Epithelial cell of esophagus (primary cell): ENCODE data around the gene PAX6.

Experiments used
- DNase-seq: peaks from one replicate; pipeline ENCODE4 v3.0.0; 2010; ENCODE audit warnings: low read depth
- H3K4me3 ChIP-seq: 2 replicates; pipeline ENCODE4 v1.5.1; 2011; ENCODE audit warnings: mild to moderate bottlenecking, low read length, control low read depth
- TF ChIP-seq, protein P1 (sequence below): IDR thresholded peaks from 2 replicates; pipeline ENCODE4 v1.5.1; 2011; ENCODE audit warnings: low read depth, mild to moderate bottlenecking, low read length, control low read depth, inconsistent platforms; ENCODE audit not compliant: insufficient read depth; ENCODE audit errors: missing control alignments

Gene PAX6

DNA sequence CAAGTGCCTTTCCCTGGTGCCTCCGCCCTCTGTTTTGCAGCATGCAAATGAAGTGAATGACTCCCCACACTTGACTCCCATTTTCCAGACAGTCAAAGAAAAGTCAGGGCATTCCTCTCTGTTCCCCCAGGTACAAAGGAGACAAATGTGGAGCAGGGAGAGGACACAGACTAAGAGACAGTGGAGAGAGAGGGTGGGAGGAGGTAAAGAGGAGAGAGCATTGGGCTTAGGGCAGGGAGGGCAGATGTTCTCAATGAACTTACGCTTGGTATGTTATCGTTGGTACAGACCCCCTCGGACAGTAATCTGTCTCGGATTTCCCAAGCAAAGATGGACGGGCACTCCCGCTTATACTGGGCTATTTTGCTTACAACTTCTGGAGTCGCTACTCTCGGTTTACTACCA is 9.8 kb downstream of the PAX6 start:
- TF ChIP-seq, protein P1, sequence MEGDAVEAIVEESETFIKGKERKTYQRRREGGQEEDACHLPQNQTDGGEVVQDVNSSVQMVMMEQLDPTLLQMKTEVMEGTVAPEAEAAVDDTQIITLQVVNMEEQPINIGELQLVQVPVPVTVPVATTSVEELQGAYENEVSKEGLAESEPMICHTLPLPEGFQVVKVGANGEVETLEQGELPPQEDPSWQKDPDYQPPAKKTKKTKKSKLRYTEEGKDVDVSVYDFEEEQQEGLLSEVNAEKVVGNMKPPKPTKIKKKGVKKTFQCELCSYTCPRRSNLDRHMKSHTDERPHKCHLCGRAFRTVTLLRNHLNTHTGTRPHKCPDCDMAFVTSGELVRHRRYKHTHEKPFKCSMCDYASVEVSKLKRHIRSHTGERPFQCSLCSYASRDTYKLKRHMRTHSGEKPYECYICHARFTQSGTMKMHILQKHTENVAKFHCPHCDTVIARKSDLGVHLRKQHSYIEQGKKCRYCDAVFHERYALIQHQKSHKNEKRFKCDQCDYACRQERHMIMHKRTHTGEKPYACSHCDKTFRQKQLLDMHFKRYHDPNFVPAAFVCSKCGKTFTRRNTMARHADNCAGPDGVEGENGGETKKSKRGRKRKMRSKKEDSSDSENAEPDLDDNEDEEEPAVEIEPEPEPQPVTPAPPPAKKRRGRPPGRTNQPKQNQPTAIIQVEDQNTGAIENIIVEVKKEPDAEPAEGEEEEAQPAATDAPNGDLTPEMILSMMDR, result no peak
- no peak for DNase-seq
- H3K4me3 ChIP-seq, result no peak overlapping the region

DNA sequence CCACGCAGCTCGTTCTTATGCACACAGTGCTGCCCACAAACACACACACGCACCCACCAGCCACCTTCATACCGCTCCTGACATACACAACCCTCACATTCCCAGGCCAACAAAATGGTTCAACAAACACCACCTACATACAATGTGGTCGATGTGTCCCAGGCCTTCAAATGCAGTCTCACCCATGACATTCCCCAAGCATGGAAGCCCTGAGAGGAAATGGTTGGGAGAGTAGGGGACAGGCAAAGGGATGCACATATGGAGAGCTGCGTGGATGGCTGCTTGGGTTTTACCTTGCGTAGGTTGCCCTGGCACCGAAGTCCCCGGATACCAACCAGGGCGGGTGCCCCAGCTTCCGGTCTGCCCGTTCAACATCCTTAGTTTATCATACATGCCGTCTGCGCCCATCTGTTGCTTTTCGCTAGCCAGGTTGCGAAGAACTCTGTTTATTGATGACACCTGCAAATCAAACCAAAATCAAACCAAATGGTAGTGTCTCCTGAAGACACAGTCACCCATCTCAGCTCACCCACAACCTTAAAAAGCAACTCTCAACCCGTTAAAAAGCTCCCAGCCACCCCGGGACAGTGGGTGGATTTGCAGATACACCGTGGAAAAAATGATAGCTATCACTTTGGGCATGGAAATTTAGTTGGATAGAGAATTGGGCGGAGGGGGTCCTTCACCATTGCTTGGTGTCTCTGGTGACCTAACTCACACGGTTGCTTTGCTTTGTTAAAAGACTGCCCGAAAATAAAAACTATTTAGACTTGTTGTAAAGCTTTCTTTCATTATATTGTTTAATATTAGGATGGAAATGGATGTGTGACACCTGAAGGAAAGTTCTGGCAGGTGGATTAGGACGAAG is 10.5 kb downstream of the PAX6 start:
- no peak overlapping the region for H3K4me3 ChIP-seq
- TF ChIP-seq, protein P1, result no peak
- no peak for DNase-seq

DNA sequence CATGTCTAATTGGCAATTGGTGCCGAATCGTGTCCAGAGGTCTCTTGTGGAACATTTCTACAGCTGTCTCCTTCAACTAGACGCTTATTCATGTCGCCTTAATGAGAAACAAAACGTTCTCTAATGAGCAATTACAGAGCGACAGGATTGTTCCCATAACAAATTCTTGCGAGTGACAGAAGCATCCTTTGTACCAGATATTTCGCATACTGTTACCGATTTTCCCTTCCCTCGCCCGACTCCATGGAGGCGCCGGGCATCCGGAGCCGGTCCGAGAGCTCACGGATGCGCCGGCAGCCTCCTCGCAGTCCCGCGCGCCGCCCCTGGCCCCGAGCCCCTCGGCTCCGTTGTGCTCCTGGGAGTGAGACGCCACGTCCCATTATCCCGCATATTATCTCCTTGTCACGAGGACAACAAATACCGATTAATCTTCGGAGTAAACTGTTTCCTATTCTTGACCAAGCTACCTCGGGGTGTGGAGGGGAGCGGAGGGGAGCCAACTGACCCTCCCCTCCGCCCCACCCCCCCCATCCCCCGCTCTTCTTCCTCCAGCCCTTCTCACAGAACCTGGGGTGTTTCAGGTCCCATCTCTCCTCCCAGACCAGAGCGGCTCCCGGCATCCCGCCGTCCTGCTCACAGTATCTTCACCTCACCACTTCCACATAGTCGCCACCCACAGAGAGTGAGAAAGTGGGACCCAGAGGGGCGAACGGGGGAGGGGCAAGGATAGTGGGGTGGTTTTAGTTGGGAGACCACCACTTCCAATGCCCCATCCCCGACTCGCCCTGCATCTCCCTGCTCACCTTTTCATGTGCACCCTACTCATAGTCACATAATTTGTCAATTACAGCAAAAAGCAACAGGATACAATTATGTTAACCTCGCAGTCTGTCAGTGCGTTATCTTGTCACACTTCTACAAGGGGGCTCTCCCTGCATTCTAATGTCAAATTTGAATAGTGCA is 11.4 kb downstream of the PAX6 start:
- no peak overlapping the region for H3K4me3 ChIP-seq
- DNase-seq, result no peak
- TF ChIP-seq, protein P1, result no peak

DNA sequence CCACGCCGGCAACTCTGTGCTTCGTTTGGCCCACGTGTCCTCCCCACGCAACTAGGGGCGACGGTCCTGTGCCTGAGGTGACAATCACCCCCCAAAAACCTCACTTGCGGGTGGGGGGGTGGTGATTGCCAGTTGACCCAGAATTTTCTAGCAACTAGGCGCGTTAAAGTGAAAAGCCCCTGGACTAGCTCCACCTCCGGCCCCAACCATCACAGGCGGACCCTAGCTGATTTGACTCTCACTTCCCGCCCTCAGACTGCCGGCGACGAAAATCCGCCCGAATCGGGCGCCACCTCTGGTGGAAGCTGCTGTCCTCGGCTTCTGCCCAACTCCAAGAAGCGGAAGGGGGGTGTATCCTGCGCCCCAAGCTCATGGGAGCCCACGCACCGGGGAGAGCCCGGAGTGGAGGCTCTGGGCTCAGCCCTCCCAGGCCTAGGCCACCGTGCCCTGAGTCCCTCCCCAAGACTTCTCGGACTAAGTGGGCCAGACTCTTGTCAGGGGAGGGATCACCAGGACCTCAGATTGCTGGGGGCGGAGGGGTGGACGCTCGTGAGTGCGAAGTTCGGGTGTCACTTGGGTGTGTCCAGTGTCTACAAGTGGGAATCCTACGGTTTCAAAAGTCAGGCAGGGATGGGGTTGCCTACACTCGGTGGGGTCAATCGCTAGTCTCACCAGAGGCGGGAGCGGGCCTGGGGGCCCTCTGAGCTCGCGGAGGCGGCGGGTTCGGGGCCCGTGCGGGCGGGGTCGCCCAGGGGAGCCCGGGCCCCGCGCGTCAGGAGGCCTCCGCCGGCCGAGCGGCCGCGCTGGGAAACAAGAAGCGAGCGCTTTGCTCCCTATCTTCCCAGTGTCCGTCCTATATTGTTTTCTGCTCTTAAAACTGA is 12.3 kb downstream of the PAX6 start:
- no peak overlapping the region for H3K4me3 ChIP-seq
- TF ChIP-seq, protein P1, result peak; percentile 24
- DNase-seq, result no peak

DNA sequence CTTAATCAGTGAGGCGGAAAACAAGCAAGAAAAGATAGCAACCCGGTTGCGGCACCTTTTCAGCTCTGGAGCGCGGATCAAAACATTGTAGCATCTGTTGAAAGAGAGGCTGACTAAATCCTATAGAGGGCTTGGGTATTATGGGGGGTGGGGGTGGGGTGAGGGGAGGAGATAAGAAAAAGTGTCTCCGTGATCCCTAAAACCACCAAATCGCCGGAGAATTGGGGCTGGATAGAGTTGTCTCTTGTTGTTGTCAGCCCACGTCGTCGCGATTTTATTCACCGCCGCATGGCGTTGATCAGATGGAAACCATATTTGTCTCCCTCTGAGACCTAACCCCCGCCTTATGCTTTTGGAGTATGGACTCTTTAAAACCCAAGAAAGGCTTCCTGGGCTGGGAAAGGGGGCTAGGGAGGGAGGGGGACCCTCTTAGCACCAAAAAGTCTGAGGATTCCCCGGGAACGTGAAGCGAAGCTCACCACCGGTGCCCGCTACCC is 13.0 kb downstream of the PAX6 start:
- no peak for DNase-seq
- no peak overlapping the region for H3K4me3 ChIP-seq
- TF ChIP-seq, protein P1, result no peak

DNA sequence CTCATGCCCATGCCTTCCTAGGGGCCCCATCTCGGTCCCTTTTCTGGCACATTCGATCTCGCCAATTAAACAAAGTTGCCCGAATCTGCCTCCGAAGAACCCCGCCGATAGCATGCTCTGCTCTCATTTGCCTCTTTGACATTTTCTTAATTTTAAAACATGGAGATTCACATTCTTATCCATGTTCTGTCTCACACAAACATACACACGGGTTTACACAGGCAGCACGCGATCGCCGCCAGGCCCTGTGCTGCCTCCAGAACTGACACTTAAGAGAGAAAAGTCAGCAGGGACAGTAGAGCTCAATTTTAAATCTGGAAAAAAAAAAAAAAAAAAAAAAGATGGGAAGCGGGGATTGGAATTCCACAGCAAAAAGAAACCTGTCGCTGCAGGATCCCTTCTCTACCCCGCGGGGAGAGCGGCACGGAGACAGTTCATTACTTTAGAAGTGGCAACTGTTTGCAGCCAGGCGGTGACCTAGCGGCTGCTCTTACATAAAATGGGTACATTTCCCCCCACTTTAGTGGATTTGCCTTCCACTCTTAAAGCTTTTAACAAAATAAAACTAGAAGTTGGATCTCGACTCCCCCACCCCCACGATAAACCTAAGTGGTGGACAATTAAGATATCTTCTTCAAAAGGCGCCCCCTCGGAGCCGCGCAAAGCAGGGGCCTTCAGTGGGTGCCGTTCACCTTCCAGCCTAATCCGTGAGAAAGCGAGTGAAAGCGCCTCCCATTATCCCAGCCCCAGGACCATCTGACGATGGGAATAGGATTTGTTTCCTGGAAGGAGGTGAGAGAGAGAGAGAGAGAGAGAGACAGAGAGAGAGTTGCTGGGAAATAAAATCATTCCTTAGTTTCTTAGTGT is 13.7 kb downstream of the PAX6 start:
- H3K4me3 ChIP-seq, result no peak overlapping the region
- TF ChIP-seq, protein P1, result no peak
- DNase-seq, result no peak
